ENCODE data around the gene ICA1.

ICA1 gene

DNA sequence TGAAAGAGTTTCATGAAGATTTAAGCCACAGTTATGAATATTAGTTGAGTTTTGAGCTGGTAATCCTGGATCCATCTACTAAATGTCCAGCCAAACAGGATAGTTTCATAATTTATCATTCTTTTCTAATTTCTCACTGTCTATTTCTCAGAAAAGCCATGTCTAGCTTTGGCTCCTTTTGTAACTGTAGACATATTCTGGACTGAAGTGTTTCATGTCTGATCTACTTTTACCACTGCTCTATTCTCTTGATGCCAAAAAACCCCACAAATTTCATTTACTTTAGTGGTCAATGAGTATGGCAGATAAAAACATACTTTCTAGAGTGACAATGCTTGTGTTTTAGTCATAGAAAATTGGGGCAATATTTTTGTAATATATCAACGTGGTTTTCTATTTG is 61.2 kb downstream of the ICA1 start:
- no peak for DNase-seq (ENCODE audit: low read depth in 2 of 2)

DNA sequence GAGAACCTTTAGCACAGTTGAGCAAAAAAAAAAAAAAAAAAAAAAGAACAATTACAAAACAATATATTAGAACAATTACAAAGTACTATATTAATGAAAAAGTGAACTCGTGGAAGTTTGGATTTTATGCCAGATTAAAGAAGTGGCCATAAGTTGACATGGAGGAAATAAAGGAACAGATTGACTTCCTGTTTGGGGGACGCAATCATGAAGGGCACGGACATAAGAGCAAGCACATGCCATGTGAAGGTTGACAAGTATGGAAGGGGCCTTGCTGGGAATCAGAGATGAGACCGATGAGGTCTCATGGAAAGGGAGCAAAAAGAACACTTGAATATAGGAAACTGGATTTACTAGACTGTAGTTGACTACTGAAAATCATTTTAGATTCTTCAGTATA is 61.7 kb downstream of the ICA1 start:
- DNase-seq (ENCODE audit: low read depth in 2 of 2), result no peak

DNA sequence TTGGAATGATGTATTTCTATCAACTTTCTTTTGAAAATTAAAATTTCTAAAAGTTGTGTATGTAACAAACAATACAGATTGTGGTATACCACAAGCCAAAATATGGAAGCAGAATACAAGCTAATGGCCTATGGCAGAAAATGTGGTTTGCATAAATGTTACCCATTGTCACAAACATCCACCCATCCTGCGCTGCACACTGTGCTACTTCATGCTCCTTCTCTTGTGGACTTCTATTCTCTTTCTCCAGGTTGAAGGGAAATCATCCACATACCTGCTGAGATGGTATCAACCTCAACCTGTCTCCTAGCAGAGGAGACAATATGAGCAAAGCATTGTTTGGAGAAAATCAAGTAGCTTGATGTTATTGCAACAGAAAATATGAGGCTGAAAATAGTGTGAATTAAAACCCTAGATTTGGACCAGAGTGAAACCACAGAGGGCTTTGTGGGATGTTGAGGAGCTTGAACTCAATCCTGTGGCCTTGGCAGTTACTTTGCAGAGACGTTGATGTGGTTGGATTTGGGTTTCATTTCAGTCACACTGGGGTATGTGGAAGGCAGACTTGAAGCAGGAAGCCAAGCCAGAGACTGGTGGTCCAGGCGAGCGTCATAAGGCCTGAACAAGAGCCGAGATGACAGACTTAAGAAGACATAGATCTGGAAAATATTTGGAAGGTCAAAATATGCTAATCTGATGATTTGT is 63.8 kb downstream of the ICA1 start:
- DNase-seq (ENCODE audit: low read depth in 2 of 2), result peak; percentile 14 to 23

DNA sequence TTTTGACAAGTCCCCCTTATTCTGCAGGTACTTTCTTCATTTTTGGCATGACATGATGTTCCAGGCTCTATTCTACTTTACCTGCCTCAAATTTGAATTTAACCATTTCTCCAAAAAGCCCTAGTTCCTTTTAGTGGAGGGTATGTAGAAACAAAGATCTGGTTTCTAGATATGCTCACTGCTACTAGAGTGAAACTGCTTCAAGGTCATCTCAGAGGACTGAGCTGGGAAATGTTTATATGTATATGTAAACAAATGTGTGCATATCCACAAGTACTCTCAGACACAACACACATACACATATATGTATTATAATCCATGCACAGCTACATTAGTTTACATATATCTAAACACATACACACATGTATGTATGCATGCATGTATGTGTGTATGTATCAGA is 69.1 kb downstream of the ICA1 start:
- DNase-seq (ENCODE audit: low read depth in 2 of 2), result no peak

DNA sequence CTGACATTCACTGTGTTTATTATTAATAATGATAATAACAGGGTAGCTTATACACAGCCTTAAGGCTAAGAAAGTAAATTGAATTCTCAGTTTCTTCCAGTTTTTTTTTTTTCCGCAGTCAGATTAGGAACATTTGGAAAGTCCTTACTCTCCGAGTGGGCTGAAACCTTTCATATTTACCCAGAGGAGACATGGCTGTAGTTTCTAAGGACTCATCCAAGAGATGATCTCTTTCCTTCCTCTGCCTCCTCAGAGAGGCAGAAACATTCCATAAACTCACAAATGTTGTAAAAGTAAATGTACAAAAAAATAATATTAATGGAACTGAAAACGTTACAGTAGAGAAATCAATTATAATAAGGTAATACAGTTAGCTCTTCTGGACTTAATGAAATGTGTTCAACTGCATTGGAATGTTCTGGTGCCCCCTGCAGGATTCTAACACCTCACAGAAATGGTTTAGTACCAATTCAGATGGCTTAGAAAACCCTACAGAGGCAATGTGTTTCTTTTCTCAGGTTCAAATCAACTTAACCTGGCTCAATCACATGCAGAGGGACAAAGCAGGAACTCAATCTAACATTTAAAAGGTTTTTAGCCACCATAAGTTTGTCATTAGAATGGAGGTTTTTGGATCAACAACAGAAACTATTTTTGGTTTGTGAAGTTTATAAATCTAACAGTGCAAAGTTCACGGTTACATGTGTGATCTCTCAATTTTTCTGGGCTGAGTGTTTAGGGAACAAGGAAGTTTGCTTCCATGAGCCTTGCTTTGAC is 71.7 kb downstream of the ICA1 start:
- DNase-seq (ENCODE audit: low read depth in 2 of 2), result no peak

DNA sequence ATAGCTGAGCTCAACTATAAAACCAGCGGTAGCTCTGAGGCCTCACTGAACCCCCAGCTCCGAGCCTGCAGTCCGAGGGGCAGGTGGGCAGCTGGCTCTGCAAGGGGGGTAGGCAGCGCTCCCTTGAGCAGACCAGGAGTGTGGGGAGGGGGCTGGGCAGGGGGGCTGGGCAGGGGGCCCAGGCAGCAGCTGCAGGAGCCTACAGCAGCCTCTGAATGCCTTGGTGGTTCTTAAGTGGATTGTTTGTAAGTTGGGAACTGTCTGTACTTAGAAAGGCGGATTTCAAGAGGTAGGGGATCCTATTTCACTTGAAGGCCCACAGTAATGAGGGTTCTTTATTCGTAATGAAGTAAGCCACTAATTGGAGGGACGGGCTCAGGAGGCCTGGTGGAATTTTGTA is 72.3 kb downstream of the ICA1 start:
- no peak for DNase-seq (ENCODE audit: low read depth in 2 of 2)

DNA sequence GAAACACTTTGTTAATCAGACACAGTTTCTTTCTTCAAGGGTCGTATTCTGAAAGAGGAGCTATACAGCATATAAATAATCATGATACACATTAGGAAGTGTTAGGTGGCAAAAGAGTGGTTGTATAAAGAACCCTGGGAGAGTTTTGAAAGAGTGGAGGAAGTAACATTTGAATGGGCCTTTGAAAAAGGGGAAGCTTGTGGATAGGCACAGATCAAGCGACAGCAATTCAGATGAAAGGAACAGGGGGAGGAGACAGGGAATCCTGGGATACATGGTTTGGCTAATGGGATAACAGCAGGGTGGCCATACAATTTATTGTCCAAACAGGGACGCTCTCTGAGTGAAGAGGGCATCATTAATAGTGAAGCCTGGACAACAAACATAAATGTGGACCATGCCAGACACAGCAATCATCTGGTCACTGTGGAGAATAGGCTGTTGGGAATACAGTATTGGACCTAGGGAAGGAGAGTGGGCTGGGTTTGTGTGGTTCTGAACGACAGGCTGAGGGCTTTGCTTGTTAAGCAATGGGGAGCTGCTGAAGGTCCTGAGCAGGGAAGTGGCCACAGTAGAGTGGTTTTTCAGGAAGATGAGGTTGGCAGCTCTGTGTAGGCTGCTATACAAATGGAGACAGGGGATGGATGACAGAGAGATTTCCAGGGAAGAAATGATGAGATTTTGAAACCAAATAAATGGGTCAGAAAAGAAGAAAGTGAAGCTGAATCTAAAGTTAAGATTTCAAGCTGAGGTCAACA is 75.9 kb downstream of the ICA1 start:
- DNase-seq (ENCODE audit: low read depth in 2 of 2), result no peak

DNA sequence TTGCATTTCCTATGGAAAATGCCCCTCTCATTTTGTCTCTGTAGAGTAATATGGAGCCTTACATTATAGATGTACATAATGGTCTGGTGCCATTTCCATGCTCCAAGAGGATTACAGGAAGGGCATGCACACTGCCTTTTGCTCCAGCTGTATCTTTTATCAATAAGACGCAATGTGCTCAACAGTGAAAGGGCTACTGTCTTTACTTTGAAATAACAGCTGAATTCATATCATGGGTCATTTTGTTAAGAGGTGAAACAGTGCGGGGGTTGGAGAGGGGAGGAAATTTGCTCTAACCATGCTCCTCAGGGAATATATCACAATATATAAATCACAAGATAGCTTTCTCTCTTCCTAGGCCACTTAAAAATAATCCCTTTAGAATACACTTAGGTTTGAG is 77.7 kb downstream of the ICA1 start:
- no peak for DNase-seq (ENCODE audit: low read depth in 2 of 2)

DNA sequence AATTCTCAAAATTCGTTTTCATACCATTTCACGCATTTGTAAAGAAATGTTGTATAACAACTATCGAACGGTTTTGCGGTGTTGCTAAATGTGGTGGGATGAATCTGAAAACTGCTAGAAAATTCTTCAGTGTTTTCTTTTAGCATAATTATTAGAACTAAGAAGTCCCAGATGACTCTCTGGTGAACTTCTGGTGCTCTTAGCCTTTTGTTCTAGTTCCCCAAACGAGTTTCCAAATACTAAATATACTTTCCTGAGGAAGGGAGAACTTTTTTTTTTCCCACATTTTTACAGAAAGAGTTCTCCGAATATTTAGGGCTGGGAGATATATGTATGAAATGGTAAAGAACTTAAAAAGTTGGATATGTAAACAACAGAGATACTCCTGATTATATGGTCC is 82.5 kb downstream of the ICA1 start:
- DNase-seq (ENCODE audit: low read depth in 2 of 2), result no peak

DNA sequence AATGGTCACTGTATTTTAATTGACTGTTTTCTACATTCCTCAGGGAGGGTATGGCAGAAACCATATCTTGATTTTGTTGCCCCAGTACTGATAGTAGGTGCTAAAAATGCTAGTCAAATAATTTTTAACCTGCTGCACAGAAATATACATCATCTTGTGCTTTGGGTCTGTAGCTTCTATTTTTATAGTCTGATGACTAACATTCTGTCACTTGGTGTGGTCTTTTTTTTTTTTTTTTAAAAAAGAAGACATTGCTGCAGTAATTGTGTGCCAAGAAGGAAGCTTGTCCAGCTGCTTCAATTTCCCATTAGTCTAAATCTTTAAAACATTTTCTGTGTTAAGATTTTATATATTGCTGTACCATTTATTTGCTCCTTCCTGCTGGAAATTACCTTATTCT is 83.6 kb downstream of the ICA1 start:
- no peak for DNase-seq (ENCODE audit: low read depth in 2 of 2)

DNA sequence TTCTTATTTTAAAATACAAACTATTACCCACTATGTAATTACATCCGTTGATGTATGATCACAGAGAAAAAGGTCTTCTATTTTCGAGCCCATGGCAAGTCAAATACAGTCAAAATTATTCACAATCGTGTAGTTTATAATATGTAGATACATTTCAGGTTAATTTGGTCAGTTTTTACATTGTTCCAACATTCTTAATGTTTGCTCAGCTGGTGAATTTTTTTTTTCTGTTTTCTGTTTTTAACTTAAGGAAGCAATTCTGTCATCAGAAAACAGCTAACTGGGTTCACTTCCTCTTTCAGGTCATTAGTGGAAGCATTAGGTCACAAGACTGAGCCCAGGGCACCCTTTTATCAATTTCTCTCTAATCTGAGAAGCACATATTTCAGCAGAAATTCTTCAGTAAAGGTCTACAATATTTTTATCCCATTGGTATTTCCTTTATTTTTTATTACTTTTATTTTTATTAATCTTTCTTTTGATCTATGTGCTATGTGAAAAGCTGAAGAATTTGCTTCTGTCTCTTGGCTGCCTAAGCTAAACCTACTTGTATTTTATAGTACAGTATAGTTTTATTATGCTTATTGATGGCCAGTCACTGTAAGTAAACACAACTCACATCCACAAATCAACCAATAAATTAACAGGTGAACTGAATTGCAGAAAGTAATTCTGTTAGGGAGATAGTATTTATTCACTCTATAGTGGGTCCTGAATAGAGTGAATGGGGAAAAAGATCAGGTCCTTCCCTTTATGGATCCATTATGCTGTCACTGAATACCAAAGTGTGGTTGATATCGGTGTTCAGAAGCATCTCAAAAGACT is 84.6 kb downstream of the ICA1 start:
- no peak for DNase-seq (ENCODE audit: low read depth in 2 of 2)

DNA sequence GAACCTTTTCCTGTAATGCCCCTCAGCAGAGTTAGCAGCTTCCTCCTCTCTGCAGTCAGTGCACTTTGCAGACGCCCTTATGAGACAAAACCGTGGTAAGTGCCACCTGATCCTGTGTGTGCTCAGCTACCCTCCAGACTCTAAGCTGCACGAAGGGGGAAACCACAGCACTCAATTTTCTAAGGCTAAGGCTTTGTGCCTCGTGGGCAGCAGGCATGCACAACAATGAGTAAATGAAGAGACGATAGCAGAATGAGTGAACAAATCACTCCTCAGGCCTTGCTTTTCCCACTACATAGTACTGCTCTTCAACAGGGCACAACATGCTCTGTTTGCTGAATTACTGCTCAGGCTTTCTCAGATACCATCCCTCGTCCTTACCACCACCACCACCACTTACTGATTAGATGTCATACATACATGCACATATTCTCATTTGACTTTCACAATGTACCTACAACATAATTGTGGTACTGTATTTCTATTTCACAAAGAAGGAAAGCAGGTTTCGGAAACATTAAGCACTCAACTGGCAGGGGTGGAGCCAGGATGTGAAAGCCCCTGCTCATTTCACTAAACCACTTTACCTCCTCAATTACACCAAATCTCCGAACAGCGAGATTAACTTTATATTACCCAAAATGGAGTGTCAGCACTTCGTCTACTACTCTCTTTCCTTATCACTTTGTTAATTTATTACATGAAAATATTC is 85.4 kb downstream of the ICA1 start:
- peak; percentile 23 to 27 for DNase-seq (ENCODE audit: low read depth in 2 of 2)

DNA sequence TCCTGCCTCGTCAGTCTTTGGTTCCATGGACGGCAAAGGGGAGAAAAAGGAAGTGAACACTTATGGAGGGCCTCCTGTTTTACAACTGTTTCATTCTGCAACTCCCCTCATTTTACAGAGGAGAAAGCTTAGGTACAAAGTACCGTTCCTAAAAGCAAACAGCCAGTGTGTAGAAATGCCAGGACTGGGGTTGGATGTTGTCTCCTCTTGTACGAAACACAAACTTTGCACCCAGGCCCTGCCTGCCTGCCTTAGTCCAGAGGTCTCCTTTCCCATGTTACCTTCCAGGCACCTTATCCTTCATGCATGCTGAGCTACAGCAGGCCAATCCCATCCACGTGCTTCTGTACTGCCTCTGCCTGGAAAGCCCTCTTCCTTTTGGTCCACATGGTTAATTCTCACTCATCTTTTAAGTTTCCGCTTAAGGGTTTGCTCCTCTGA is 86.0 kb downstream of the ICA1 start:
- no peak for DNase-seq (ENCODE audit: low read depth in 2 of 2)

DNA sequence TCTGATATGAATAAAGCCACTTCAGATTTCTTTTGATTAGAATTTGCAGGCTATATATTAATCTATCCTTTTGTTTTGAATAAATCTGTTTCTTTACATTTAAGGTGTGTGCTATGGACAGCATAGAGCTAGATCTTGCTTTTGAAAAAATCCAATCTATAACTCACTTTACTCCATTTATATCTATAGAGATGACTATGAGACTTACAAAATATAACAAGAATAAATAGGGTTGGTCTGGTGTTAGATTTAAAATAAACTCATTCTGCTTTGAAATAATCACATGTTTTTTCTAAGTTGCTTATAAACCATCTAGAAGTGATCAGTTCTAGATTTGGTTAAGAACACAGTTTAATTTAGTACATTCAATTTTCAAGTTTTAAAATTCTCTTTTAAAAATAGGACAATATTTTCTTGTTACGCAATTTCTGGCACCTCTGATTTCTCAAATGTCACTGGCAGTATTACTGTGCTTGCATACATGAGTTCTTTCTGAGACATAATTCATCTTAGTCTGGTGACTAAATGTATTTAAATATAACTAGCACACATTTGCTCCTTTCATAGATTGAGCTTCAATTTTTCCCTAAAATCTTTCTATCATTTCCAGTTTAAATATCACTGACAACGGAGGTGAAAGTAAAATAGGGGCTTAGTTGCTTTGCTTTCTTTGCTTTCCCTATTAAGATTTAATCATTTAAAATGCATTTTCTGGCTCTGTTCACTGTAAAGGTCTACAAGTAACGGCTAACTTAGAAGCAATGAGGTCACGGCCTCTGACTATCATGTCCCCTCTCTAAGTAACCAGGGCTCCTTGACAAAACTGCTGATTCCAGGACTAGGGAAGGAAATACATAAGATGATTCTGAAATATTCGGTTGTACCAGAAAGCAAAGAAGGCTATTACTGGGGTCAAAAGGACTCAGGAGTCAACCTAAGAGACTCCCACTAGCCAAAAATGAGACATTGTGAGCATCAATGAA is 89.3 kb downstream of the ICA1 start:
- DNase-seq (ENCODE audit: low read depth in 2 of 2), result no peak

DNA sequence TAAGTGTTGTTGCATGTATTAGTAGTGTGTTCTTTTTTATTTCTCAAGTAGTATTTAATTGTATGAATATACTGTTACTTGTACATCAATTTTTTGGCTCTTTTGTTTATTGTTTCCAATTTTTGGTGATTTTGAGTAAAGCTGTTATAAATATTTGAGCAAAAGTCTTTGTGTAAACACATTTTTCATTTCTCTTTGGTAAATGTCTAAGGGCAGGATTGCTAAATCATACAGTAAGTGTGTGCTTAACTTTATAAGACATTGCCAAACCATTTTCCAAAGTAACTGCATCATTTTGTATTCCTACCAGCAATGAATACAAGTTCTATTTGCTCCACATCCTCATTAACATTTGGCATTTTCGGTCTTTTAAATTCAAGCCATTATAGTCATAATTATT is 92.8 kb downstream of the ICA1 start:
- no peak for DNase-seq (ENCODE audit: low read depth in 2 of 2)

DNA sequence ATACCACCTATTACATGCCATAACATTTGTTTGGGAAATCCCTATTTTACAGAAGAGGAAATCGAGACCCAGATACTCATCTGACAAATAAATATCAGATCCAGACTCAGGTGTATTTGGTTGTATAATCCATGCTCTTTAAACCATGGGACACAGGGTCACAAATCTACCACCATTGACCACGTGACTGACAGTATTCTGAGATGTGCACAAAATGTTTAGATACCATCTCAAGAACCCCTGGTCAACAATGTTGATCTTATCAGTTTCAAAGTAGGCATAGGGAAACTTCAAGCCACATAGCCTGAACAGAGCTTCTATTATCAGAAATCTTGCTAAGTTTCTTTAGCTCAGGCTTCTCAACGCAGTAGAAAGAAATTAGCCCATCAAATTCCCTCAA is 93.6 kb downstream of the ICA1 start:
- no peak for DNase-seq (ENCODE audit: low read depth in 2 of 2)

DNA sequence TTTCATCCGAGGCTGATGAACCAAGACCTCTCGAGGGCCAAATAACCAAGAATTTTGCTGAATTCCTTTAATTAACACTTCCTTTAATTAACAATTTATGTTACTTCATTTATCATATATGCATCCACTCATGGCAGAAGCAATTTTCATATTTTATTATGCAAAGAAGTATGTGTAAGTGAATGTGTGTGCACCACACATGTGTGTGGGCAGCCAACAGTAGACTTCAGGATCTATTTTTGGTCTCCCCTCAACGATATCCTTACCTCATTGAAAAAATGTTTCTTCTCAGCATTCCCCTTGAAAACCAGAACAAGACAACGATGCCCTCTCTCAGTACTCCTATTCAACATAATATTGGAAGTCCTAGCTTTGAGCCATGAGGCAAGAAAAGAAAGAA is 96.8 kb downstream of the ICA1 start:
- DNase-seq (ENCODE audit: low read depth in 2 of 2), result no peak

DNA sequence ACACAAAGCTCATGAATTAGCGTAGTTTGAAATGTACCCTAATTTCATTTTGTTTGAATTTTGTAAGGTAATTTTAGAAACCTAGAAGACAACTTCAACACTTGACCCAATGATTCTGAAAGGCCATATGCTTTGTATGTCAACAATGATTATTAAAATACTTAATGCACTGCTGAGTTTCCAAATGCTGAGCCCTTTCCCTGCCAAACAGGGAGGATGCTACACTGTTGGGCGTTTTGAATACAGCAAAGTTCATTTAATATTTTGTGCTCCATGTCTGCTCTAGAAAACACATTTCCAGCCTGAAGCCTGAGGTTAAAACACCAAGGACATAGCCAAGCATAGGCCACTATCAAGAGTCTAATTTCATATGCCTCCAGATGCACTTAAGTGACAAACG is 99.8 kb downstream of the ICA1 start:
- DNase-seq (ENCODE audit: low read depth in 2 of 2), result no peak

DNA sequence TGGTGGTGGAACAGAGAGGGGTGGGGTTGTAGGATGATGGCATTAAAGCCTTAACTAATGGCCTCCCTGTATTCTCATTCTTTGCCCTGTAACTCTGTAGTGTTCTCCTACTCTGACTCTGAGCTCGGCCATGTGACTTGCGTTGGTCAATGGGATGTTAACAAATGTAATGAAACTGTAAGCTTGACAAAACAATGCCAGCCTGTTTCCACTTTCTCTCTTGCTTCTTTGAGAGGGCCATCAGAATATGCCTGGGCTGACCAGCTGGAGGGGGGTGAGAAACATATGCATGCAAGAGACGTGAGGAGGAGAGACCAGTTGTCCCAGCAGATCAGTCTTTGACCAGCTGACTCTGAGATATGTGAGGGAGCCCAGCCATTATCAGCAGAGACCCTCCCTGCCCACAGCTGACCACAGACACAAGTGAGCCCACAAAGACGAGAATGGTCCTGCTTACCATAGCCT is 100.6 kb downstream of the ICA1 start:
- no peak for DNase-seq (ENCODE audit: low read depth in 2 of 2)

DNA sequence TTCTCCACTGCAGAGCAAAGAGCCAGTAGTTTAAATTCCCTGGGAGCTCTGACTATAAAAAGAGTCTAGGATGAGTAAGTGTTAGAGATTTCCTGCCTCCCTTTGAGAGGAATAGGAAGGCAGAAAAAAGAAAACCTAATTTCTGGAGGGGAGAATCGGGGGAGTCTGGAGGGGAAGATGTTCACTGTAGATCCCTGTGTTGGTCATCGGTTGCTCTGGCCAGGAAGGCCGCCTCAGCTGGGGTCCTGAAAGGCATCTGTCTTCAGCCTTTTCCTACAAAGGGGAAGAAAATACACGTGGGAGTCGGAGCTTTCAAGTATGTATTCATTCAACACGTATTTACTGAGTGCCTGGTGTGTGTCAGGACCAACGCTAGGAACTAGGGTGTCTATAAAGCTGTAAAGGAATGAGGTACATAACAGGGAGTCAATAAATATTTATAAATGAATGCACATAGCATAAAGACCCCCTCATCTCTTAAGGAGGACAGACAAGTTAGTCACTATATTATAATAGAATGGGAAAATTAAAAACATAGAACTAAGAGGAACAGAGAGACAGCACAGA is 101.1 kb downstream of the ICA1 start:
- DNase-seq (ENCODE audit: low read depth in 2 of 2), result no peak
